GM12873 (cell line): ENCODE data around the gene ING4.

Experiments
- CTCF ChIP-seq: IDR thresholded peaks from 2 replicates; pipeline ENCODE4 v1.5.1; 2012; ENCODE audit warnings: low read depth, mild to moderate bottlenecking, moderate library complexity, low read length, control low read depth; ENCODE audit not compliant: insufficient read depth; ENCODE audit errors: missing control alignments

Gene ING4

GRCh38 chr12:6699259-6699988 lies 36.5 kb upstream of the ING4 start:
- no peak for TF ChIP-seq CTCF

- TF ChIP-seq CTCF, result no peak
Measured at GRCh38 chr12:6698352-6699046, 35.6 kb upstream of the ING4 start.

GRCh38 chr12:6697584-6698351 lies 34.8 kb upstream of the ING4 start:
- peak; percentile 72 for TF ChIP-seq CTCF

GRCh38 chr12:6696690-6697583 lies 34.0 kb upstream of the ING4 start:
- no peak for TF ChIP-seq CTCF

- no peak for TF ChIP-seq CTCF
Measured at GRCh38 chr12:6695313-6696045, 32.6 kb upstream of the ING4 start.

- no peak for TF ChIP-seq CTCF
Measured at GRCh38 chr12:6694701-6695100, 31.8 kb upstream of the ING4 start.
